Measurements from ENCODE around the gene FPR3.

The FPR3 gene

GRCh38 chr19:51807925-51808324 lies 13.0 kb downstream of the FPR3 start:
- DNase-seq = no peak

DNA sequence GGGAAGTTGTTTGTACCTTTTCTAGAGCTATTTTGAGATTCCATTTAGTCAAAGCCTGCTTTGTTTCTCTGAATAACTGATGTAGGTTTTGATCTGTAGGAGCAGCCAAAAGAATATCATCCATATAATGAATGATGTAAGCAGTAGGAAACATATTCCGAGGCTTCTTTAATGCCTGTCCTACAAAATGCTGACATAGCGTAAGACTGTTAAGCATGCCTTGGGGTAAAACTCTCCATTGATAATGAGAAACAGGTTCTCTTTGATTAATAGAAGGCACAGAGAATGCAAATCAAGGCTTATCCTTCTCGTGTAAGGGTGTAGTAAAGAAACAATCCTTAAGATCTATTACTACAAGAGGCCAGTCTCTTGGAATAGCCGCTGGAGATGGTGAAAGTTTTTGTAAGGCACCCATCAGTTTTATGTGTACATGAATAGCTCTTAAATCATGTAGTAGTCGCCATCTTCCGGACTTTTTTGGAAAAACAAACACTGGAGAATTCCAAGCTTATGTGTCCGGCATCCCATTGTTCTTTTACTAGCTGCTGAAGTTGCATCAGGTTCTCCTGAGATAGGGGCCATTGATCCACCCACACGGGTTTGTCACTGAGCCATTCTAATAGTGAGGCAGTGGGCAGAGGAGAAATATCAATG lies 13.5 kb downstream of the FPR3 start:
- no peak for DNase-seq

DNA sequence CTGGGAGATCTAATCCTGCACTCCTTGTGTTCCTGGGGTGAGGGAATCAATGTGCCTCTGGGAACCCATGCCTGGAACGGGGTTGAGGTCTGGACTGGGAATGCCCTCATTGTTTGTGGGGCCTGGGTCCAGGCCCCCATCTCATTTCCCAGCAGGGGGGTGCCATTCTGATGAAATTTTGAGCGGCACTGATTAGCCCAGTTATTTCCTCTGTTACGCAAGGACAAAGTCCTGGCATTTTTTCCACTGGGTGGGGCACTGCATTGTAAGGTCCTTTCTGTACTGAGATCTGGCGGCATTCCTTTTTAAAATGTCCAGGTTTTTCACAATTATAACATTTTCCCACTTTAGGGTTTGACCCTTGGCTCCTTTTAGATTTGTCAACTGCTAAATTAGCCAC lies 14.8 kb downstream of the FPR3 start:
- no peak for DNase-seq

DNA sequence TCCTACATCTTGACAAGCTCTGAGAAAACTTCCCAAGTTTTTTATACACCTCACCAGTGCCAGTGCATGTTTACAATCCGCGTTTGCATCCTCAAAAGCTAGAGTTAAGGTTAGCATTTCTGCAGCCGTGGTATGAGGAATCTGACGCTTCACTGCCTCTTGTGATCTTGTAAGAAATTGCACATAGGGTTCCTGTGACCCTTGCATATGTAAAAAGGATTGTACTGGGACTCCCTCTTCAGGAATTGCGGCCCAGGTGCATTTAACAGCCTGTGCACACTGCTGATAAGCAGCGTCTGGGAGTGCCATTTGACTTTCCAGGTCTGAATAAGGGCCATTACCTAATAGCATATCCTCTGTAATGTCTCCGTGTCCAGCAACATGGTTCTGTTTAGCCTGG lies 15.3 kb downstream of the FPR3 start:
- DNase-seq = peak; percentile 50

DNA sequence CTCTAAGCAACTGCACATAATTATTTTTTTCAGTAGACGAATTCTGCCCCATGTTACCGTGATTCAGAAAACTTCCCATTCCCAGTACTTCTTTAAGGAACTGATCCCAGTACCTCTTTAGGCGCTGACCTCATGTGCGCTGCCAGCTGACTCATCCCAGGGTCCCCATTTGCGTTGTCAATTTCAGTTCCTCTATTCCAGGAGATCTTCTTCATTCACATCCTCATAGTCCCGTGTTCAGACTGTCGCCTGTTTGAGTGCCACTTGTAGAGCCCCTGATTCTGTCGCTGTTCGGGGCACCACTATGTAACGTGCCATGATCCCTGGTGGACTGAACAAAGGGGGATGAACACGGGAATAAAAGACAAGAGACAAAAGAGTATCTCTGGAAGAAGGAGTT lies 16.4 kb downstream of the FPR3 start:
- DNase-seq = no peak

- no peak for DNase-seq
Observed at GRCh38 chr19:51815043-51815442, 20.1 kb downstream of the FPR3 start.

GRCh38 chr19:51816711-51817110 lies 21.8 kb downstream of the FPR3 start:
- no peak for DNase-seq

- no peak for DNase-seq
Observed at GRCh38 chr19:51820011-51820410, 25.1 kb downstream of the FPR3 start.

DNA sequence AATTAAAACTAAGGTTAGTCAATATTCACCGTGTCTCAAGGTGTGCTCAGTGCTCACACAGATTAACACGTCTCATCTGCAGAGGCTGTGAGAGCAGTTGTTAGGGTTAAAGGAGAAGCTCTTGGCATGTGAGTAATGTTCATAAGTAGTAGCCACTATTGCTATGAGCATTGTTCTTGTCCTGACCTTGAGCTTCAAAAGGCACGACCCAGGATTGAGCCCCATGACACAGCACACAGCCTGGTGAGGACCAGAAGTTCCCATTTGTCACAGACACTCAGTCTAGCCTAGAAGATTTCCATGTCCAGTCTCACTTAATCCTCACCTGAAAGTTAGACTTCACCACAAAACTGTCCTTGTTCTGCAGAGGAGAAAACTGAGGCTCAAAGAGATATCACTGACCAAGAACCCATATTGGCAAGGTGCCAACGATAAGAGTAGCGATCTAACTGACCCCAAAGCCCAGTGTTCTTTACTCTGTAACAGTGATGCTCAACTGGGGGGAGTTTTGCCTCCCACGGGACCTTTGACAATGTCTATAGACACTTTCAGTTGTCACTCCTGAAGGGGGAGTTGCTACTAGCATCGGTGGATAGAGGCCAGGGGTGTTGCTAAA lies 26.0 kb downstream of the FPR3 start:
- DNase-seq = no peak

- DNase-seq = no peak
Observed at GRCh38 chr19:51821456-51821855, 26.5 kb downstream of the FPR3 start.

- no peak for DNase-seq
Observed at GRCh38 chr19:51821921-51822320, 27.0 kb downstream of the FPR3 start.

DNA sequence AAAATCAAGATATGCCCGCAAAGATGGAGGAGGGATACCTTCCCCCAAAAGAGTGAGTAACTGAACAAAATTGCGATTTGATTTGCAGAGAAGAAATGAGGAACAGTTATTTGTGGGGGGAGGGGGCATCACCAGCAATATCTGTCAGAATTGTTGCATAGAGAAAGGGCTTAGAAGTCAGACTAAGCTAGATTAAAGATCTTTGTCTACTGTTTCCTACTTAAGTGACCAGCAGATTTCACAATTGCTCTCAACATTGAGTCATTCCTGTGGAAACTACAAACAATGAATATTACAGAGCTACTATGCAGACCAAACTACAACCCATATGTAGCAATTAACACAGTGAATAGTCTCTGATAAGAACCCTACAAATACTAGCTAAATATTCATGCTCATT lies 27.4 kb downstream of the FPR3 start:
- no peak for DNase-seq

- no peak for DNase-seq
Observed at GRCh38 chr19:51822946-51823345, 28.0 kb downstream of the FPR3 start.

- DNase-seq = no peak
Observed at GRCh38 chr19:51824281-51825005, 29.5 kb downstream of the FPR3 start.

GRCh38 chr19:51830274-51830673 lies 35.3 kb downstream of the FPR3 start:
- DNase-seq = peak; percentile 9

- no peak for DNase-seq
Observed at GRCh38 chr19:51837145-51837544, 42.2 kb downstream of the FPR3 start.

DNA sequence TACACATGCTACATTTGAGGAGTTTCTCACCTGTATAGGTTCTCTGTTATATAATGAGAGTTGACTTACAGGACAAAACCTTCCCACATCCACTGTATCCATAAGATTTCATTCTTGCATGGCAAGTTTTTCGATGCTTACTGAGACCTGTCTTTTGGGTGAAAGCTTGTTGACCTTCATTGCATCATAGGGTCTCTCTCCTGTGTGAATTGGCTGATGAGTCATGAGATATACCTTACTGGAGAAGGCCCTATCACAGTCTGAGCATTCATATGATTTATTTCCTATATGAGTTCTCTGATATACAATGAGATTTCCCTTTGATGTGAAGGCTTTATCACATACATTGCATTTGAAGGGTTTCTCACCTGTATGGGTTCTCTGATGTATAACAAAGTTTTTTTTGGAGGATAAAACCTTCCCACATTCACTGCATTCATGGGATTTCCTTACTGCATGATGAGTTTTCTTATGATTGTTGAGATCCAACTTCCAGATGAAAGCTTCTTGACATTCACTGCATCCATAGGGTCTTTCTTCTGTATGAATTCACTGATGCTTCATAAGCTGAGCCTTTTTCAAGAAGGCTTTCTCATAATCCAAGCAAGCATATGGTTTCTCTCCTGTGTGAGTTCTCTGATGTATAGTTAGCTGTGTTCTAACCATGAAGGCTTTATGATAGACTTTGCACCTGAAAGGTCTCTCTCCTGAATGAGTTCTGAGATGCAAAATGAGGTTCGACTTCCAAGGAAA lies 67.1 kb downstream of the FPR3 start:
- DNase-seq = no peak

- DNase-seq = no peak
Observed at GRCh38 chr19:51873097-51873496, 78.1 kb downstream of the FPR3 start.
